Vagina (tissue), 2 donors: Measurements from ENCODE around the gene TP53I11. TPM values are rescaled to one million over a fixed set of nuclear protein-coding genes. Genes with fewer than 3 reads are reported as not detected.

Experiments used
- DNase-seq, 2 donors: peaks; one replicate each; pipeline ENCODE4 v3.0.0-alpha.2; 2017; ENCODE audit errors: extremely low spot score in 2 of 2
- H3K27ac ChIP-seq: fragments of 200-600 bp; sonication (generic); one replicate; pipeline ENCODE4 v1.5.1; 2019
- H3K27me3 ChIP-seq: fragments of 200-600 bp; sonication (generic); one replicate; pipeline ENCODE4 v1.5.1; 2019
- H3K36me3 ChIP-seq, 2 donors: fragments of 200-600 bp; sonication (generic); one replicate each; pipeline ENCODE4 v1.5.1; 2017 to 2019
- H3K4me1 ChIP-seq: fragments of 200-600 bp; sonication (generic); one replicate; pipeline ENCODE4 v1.5.1; 2019
- H3K4me3 ChIP-seq, 2 donors: fragments of 200-600 bp; sonication (generic); 1 replicate in 1 of 2; 2 replicates in 1 of 2; pipeline ENCODE4 v1.5.1; 2016 to 2019
- H3K9me3 ChIP-seq: fragments of 200-600 bp; sonication (generic); one replicate; pipeline ENCODE4 v1.5.1; 2019
- POLR2A ChIP-seq, 2 donors: fragments of 450-650 bp; IDR thresholded peaks; one replicate each; pipeline ENCODE4 v1.6.1; 2017; ENCODE audit warnings: antibody characterized with exemption in 2 of 2, mild to moderate bottlenecking in 2 of 2, moderate library complexity in 2 of 2
- POLR2AphosphoS5 ChIP-seq, 2 donors: sonication (generic); formaldehyde crosslinking; IDR thresholded peaks; one replicate each; pipeline ENCODE4 v1.9.0; 2017; ENCODE audit warnings: antibody characterized with exemption in 2 of 2, mild to moderate bottlenecking in 2 of 2, low read depth in 1 of 2; ENCODE audit not compliant: insufficient read depth in 1 of 2
- intact Hi-C: fragments of 100-400 bp; cut with DNase I; formaldehyde crosslinking; loops from one replicate; pipeline ENCODE4 v1.15.1; 2023
- total RNA-seq: library from RNA; depleted of rRNA; stranded (reverse); fragments of >200 nt; gene quantifications from one replicate; pipeline ENCODE4 v1.2.3, GENCODE V29; 2016
- TF ChIP-seq, protein P1 (sequence below), 3 experiments: fragments of 450-650 bp in 2 of 3; fragments of 200-600 bp in 1 of 3; sonication (generic) in 1 of 3; IDR thresholded peaks; one replicate each; pipeline ENCODE4 v1.5.1; 2017 to 2019; ENCODE audit warnings: antibody characterized with exemption in 3 of 3, mild to moderate bottlenecking in 2 of 3, moderate library complexity in 2 of 3

TP53I11 gene
- total RNA-seq, 1 donor from 2014 or later: 50.6 TPM

DNA sequence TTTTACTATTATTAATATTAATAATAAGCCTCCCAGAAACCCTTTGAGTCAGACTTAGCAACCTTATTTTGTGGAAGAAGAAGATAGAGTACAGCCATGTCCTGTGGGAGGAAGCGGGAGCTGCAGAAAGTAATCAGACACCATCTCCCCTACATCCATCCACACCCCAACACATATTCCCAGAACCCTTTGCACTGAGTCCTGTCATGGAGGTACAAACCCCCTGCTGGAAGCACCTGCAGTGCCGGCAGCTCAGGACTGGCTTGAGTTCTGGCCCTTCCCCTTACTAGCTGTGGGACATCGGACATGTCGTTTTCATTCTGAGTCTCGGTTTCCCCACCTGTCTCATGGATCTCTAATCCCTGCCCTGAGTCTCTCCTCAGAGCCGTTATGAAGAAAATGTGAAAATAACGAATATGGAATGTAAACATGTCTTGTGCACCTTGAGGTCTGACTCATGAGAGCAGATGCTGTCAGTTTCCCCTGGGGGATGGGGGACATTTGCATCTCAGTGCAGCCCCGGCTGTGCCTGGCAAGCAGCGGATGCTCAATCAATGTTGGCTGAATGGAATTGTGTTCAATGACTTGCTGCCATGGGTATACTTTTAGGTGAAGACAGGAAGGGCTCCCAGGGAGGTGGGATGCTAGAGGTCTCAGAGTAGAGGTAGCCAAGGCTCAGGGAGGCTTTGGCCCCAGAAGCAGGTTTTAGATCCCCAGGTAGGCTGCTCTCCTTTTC, 45.4 kb downstream of the TP53I11 start:
- Histone ChIP-seq H3K27ac (no peak overlapping the region), H3K4me3 (no peak overlapping the region), H3K27me3 (no peaks in the 10 kb centered on the region), H3K9me3 (no peaks in the 10 kb centered on the region), H3K4me1 (no peaks in the 10 kb centered on the region), H3K36me3 (no peaks in the 10 kb centered on the region)
- intact Hi-C loops: no loop called here
- no peak for DNase-seq
- TF ChIP-seq POLR2AphosphoS5 (IDR thresholded peaks at IDR 0.05; ENCODE audit: insufficient read depth in 1 of 2, low read depth in 1 of 2) (no peak), POLR2A (IDR thresholded peaks at IDR 0.05) (no peak)
- TF ChIP-seq, protein P1, sequence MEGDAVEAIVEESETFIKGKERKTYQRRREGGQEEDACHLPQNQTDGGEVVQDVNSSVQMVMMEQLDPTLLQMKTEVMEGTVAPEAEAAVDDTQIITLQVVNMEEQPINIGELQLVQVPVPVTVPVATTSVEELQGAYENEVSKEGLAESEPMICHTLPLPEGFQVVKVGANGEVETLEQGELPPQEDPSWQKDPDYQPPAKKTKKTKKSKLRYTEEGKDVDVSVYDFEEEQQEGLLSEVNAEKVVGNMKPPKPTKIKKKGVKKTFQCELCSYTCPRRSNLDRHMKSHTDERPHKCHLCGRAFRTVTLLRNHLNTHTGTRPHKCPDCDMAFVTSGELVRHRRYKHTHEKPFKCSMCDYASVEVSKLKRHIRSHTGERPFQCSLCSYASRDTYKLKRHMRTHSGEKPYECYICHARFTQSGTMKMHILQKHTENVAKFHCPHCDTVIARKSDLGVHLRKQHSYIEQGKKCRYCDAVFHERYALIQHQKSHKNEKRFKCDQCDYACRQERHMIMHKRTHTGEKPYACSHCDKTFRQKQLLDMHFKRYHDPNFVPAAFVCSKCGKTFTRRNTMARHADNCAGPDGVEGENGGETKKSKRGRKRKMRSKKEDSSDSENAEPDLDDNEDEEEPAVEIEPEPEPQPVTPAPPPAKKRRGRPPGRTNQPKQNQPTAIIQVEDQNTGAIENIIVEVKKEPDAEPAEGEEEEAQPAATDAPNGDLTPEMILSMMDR (IDR thresholded peaks at IDR 0.05): no peak

DNA sequence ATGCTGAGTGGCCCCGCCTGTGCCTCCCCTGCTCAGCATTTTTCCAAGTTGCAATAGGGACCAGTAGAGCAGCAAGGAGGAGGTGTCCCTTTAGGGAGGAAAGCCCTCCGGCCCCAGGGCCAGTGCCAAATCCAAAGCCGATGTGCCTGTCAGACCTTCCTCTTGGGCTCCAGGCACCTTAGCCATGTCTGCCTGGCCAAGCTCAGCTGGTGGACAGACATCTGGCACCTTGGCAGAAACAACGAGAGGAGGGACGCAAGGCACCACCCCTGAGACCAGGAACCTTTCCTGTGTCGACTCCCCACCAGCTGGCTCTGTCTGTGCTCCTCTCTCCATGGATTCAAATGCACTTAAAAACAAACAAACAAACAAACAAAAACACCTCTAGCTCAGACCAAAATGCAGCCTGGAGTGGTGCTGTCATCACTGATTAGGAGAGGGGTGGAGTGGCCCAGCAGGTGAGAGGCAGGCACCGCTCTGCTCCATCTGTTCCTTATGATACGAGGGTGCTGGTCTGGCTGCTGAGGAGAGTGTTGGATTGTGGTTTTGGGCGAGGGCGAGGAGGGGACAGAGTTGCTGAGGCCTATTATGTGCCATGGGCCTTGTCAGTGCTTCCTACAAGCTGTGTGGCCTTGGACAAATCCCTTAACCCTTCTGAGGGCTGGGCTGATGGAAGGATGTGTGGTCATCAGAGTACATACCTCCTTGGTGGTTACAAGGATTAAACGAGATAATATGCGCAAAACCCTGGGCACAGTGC, 46.2 kb downstream of the TP53I11 start:
- Histone ChIP-seq H3K4me1 (no peaks in the 10 kb centered on the region), H3K27ac (no peak overlapping the region), H3K36me3 (no peaks in the 10 kb centered on the region), H3K9me3 (no peaks in the 10 kb centered on the region), H3K4me3 (no peak overlapping the region), H3K27me3 (no peaks in the 10 kb centered on the region)
- no peak for TF ChIP-seq POLR2AphosphoS5 (IDR thresholded peaks at IDR 0.05; ENCODE audit: insufficient read depth in 1 of 2, low read depth in 1 of 2)
- no peak for TF ChIP-seq POLR2A (IDR thresholded peaks at IDR 0.05)
- TF ChIP-seq, protein P1 (IDR thresholded peaks at IDR 0.05): no peak
- no peak for DNase-seq
- intact Hi-C loops: no loop called here

DNA sequence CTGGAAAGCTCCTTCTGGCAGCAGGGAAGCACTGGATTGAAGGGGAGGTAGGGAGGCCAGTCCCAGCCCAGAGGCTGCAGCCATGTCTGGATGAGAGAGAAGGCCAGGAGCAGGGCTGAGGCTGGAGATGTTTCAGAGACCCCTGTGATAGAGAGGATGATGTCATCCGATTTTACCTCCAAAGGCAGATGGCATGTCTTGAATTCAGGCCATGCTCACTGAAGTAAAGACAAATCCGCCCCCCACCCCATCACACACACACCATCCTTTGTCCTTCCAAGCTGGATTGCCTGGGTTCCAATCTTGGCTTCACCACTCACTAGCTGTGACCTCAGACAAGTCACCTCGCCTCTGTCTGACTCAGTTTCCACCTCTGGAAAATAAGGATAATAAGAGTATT, 47.2 kb downstream of the TP53I11 start:
- no peaks in the 10 kb centered on the region for H3K36me3 ChIP-seq
- no peaks in the 10 kb centered on the region for H3K27me3 ChIP-seq
- no peak overlapping the region for H3K4me3 ChIP-seq
- intact Hi-C loops: no loop called here
- H3K4me1 ChIP-seq: no peaks in the 10 kb centered on the region
- no peak overlapping the region for H3K27ac ChIP-seq
- TF ChIP-seq, protein P1 (IDR thresholded peaks at IDR 0.05): no peak
- TF ChIP-seq POLR2A (IDR thresholded peaks at IDR 0.05): no peak
- TF ChIP-seq POLR2AphosphoS5 (IDR thresholded peaks at IDR 0.05; ENCODE audit: insufficient read depth in 1 of 2, low read depth in 1 of 2): no peak
- H3K9me3 ChIP-seq: no peaks in the 10 kb centered on the region
- no peak for DNase-seq

DNA sequence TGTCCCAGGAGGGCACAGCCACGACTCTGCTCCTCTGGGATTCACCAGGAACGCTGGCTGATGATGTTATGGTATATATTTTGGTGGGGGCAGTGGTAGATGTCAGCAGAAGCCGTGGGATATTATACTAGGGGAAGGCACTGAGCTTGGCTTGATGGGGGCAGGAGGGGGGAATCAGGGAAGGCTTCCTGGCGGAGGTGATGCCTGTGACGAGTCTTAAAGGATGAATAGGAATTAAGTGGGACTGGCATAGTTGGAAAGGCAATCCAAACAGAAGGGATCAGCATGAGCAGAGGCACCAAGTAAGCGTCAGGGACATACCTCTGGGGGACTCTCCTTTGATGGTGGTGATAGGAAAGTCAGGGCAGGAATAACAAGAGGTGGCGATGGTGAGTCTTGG, 47.6 kb downstream of the TP53I11 start:
- Histone ChIP-seq H3K27me3 (no peaks in the 10 kb centered on the region), H3K4me3 (no peak overlapping the region), H3K27ac (no peak overlapping the region), H3K9me3 (no peaks in the 10 kb centered on the region), H3K4me1 (no peaks in the 10 kb centered on the region), H3K36me3 (no peaks in the 10 kb centered on the region)
- no peak for DNase-seq
- intact Hi-C loops: no loop called here
- no peak for TF ChIP-seq POLR2AphosphoS5 (IDR thresholded peaks at IDR 0.05; ENCODE audit: insufficient read depth in 1 of 2, low read depth in 1 of 2)
- TF ChIP-seq, protein P1 (IDR thresholded peaks at IDR 0.05): no peak

DNA sequence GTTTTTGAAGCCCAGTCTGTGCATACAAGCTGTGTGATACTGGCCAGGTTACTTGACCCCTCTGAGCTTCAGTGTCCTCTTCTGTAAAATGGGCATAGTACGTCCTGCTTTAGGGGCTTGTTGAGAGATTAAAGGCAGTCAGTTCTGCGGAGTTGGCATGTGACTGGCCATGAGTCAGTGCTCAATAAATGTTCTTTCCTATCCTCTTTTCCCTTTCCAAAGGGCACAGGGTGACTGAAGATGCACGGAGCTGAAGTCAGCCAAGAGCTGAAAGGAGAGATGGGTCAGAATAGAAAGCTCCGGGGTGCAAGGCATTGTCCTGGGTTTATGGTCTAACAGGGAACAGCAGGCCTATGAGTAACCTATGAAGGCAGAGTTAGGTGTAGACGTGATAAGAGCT, 48.9 kb downstream of the TP53I11 start:
- no peak overlapping the region for H3K4me3 ChIP-seq
- intact Hi-C loops: no loop called here
- H3K27me3 ChIP-seq: no peaks in the 10 kb centered on the region
- TF ChIP-seq, protein P1 (IDR thresholded peaks at IDR 0.05): no peak
- TF ChIP-seq POLR2AphosphoS5 (IDR thresholded peaks at IDR 0.05; ENCODE audit: insufficient read depth in 1 of 2, low read depth in 1 of 2) (no peak), POLR2A (IDR thresholded peaks at IDR 0.05) (no peak)
- no peaks in the 10 kb centered on the region for H3K36me3 ChIP-seq
- no peak overlapping the region for H3K27ac ChIP-seq
- no peak for DNase-seq
- H3K9me3 ChIP-seq: no peaks in the 10 kb centered on the region
- H3K4me1 ChIP-seq: no peaks in the 10 kb centered on the region
